NCI-H1694 treated with DMSO at 0.1 percent for 48 hours (cell line): ENCODE measurements around the gene PSMA8.
"Not testable (repeated sequence)": the region's sequence is repeated elsewhere in the genome, so short reads cannot be mapped to it uniquely, and the experiment has no call there.

Experiments
- DNase-seq: peaks from one replicate; lab custom pipeline; 2025; lab: John Stamatoyannopoulos, UW

The PSMA8 gene

DNA sequence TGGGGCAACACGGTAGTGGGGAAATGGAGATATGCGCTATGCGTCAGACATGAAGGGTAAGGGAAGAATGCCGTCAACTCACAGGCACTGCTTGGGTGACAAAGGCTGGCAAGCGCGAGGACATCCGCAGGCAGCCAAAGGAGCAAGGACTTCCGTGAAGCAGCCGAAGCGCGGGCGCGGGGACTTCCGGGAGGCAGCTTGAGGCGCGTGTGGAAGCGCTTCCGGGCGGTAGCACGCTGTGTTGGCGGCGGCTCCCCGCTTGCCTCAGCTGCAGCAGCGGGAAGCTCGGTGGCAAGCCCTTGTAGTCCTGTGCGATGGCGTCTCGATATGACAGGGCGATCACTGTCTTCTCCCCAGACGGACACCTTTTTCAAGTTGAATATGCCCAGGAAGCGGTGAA lies at the start of gene PSMA8:
Gene PSMA8 (plus strand): TSS at position 218 of the 400 bp plus-strand sequence. CDS start 97 bp downstream, at position 315.
- DNase-seq: no peak

DNA sequence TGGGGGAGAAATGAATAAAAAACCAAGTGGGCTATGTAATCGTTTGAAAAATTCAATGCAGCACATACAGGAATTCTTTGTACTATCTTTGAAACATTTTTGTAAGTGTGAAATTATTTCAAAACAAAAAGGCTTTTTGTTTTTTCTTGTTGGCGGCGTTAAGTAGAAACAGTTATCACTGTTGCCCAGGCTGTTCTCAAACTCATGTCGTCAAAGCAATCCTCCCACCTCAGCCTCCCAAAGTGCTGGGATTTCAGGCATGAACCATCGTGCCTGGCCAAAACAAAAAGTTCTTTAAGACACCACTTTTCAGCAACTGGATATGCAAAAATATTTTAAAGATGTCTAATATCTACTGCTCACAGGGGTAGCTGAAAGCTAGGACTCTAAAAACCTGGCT lies 48.6 kb upstream of the PSMA8 start:
- DNase-seq: no peak

DNA sequence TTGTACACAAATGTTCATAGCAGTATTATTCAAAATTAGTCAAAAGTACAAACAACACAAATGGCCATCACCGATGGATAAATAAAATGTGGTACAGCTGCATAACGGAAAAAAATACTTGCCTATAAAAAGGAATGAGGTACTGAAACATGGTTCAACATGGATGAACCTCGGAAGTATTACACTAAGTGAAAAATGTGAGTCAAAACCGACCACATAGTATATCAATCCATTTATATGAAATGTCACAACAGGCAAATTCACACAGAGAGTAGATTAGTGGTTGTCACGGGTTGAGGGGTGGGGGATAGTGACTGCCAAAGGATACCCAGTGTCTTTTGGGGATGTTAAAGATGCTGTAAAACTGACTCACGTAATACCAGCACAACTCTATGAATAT lies 46.7 kb upstream of the PSMA8 start:
- no peak for DNase-seq

DNA sequence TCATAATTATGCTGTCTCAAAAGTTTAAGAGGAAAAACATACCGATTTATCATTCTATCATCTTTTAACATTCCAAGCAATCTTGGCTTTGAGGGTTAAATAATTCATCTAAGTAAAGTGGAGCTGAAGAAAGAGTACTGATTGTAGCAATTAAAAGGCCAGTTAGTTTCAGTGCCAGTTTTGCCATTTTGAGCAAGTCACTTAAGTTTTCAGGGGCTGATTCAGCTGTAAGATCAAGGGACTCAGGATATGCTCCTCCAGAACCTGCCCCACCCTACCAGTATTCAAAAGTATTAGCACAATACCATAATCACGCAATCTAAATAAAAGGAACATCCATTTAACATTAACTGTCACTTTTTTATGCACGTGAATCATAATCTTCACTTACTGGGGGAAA lies 45.2 kb upstream of the PSMA8 start:
- DNase-seq: no peak

DNA sequence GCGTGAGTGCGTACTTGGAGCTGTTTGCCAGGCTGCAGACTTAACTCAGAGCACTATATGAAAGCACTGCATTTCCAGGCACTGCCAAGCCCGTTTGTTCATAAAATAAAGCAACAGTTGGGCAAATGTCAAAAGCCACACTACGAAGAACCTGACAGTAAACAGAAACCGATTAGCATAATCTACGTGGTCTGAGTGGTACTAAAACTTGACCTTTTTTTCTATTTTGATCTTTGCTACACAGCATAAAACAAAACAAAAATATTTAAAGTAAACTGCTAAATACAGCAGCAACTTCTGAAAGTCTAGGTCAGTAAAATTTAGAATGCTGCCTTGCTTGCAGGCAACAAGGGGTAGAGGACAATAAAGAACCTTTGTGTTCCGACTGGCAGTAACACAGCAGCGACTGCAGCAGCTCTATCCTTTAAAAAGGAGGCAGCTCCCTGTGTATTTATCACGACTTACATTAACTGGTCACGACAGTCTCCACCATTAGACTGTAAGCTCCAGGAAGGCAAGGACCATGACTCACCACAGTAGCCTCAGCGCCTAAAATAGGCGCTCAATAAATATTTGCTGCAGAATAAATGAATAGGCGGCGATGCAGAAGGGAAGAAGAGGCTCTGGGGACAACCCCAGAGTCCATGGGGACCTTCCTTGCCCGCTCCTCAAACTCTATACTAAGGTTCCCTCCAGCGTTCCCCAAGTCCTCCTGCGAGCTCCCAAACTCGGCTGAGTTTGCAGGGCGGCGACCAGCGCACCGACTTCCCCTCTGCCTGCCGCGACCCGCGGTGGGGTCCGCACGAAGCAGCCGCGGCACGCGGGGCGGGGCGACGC lies 44.2 kb upstream of the PSMA8 start:
- DNase-seq: no peak

DNA sequence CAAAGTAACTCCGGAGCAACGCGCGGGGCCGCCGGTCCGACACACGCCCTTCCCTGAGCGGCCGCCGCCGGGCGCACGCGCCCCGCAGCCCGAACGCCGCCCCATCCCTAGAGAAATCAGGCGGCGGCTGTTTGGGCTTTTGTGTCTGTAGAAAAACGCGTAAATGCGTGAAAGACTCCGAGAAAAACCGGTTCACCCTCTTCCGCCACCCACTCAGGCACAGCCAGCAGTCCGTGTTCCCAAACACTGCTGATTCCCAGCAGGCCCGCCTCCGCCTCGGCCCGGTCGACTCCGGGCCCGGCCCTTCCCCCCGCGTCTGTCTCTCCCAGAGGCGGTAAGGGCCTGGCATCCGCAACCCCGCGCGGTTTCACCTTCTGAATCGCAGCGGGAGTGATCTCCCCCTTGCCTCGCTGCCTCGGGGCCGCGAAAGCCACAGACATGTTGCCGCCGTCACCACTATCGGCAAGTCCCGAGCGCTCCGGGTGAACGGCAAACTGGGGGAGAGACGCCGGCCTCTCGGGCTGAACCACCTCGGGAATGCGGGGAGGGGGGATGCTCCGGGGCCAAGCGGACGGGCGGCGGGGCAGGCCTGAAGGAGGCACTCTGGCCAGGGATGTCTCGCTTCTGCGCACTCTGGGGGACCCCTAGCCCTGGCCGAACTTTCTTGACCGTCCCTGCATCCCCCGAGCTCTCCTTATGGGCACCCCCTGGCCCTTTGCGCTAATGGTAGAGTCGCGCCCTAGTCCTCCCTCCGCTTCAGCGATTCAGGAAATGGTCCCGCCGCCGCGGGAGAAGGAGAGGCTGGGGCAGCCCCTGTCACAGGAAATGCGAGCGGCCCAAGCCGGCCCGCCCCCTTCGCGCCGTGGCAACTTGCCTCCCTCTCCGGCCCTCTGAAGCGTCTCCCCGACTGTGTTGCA lies 43.3 kb upstream of the PSMA8 start, which contains the start of gene SS18:
Gene SS18 (minus strand): TSS at position 484 of the 917 bp plus-strand sequence. CDS start 44 bp downstream, at position 440.
- DNase-seq: peak; percentile 69

DNA sequence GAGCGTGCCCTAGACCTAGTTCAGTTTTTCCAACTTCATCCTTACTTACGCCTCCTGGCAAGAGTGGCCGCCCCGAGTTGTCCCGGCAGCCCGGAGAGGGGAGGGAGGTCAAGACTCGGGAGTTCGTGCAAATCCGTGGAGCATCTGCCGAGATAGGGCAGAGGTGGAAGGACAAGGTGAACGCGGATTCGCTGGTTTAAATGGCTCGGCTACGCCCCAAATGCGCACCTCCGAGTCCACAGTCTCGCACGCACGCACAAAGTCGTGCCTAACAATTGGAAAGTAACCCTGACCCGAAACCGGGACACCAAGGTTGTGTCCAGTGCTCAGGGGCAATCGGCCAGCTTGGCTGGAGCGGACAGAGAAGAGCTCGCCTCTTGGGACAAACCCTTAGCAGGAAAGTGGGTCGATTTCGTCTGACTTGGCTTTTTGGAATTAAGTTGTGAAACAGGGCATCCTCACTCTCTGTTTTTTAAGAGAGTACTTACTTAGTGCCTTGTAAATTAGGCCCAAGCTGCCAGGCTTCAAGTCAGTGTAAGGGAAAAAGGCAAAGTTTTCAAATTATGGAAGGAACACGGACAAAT lies 42.5 kb upstream of the PSMA8 start:
- no peak for DNase-seq

DNA sequence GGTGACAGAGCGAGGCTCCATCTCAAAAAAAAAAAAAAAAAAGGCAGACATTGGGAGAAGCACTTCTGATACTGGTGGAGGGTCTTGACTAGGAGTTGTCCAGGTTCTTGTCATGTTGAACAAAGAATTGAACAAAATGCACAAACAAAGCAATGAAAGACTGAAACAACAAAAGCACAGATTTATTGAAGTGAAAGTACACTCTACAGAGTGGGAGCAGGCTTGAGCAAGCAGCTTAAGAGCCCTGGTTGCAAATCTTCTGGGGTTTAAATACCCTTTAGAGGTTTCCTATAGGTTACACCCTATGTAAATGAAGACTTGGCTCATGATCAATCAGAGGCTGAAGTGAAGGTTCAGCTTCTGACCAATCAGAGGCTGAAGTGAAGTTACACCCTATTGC lies 36.8 kb upstream of the PSMA8 start:
- DNase-seq: no peak

DNA sequence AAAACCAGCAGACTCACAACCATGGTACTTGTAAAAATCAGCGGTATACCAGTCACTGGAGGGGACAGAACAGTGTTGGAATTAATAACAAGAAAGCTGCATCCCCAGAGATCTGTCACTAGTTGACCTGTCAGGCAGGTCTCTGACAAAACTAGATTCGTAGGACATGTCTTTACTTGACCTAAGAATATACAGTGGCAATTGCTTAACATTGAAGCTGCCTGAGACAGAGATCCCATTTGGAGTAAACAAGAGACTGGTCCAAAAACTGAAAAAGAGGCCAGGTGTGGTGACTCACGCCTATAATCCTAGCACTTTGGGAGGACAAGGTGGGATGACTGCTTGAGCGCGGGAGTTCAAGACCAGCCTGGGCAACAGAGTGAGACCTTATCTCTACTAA lies 36.1 kb upstream of the PSMA8 start:
- DNase-seq: no peak

DNA sequence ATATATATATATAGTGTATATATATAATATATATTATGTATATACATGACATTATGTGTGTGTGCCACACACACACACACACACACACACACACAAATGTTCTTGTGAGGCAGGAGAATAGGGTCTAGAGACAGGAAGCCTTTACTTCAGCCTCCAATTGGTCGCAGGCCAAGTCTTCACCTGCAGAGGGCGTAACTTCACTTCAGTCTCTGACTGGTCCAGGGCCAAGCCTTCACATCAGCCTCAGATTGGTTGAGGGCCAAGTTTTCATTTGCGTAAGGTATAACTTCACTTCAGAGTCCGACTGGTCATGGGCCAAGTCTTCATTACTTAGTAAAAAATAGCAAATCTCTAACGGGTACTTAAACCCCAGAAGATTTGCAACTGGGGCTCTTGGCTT lies 30.1 kb upstream of the PSMA8 start:
- no peak for DNase-seq

DNA sequence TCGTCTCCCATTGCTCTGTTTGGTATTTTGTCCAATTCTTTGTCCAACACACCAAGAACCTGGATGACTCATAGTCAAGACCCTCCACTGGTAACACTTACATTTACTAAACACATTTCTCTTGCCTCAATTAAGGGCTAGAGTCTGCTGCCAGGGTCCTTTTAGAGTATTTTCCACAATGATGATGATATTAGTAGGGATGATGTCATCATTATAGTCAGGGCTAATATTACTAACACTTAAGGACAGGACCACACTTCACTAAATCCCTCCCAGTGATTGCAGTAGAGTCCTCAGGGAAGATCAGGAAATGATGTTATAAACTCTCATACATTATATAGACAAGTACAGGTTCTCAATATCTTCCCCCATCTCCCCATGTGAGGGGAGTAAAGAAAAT lies 29.6 kb upstream of the PSMA8 start:
- no peak for DNase-seq

DNA sequence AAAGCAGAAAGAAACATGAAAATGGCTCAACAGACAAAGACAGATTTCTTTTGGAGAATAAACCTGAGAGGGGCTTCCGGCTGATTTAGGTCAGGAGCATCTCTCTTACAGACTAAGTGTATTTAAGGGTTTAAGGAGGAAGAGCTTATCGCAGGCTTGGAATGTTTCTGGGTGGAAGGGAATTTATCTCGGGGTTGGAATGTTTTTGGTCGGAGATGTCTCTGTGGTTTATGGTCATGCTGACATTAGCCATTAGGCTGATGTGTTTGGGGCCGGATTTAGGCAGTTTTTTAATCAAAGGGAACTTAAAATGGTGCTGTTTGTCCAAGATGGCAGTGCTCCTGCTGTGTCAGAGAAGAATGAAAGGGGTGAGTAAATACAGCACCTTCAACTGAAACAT lies 14.4 kb upstream of the PSMA8 start:
- DNase-seq: no peak

DNA sequence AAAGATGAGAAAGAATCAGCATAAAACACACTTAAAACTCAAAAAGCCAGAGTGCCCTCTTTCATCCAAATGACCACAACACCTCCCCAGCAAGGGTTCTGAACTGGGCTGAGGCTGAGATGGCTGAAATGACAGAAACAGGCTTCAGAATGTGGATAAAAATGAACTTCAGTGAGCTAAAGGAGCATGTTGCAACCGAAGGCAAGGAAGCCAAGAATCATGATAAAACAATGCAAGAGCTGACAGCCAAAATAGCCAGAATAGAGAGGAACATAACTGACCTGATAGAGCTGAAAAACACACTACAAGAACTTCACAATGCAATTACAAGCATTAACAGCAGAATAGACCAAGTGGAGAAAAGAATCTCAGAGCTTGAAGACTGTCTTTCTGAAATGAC lies 12.2 kb upstream of the PSMA8 start:
- no peak for DNase-seq

DNA sequence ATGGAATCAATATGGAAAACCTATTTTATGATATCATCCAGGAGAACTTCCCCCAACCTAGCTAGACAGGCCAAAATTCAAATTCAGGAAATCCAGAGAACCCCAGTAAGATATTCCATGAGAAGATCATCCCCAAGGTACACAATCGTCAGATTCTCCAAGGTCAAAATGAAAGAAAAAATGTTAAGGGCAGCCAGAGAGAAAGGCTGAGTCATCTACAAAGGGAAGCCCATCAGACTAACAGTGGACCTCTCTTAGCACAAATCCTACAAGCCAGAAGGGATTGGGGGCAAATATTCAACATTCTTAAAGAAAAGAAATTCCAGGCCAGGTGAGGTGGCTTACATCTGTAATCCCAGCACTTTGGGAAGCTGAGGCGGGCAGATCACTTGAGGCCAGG lies 11.7 kb upstream of the PSMA8 start:
- not testable (repeated sequence) for DNase-seq

DNA sequence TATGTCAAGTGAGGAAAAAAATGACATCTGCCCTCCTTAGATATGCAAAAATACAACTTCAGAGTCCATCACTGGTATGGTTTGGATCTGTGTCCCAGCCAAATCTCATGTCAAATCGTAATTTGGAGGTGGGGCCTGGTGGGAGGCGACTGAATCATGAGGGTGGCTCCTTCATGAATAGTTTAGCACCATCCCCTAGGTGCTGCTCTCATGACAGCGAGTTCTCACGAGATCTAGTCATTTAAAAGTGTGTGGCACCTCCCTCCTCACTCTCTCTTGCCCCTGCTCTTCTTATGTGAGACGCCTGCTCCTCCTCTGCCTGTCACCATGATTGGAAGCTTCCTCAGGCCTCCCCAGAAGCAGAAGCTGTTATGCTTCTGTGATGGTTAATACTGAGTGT lies 5.9 kb upstream of the PSMA8 start:
- DNase-seq: no peak

DNA sequence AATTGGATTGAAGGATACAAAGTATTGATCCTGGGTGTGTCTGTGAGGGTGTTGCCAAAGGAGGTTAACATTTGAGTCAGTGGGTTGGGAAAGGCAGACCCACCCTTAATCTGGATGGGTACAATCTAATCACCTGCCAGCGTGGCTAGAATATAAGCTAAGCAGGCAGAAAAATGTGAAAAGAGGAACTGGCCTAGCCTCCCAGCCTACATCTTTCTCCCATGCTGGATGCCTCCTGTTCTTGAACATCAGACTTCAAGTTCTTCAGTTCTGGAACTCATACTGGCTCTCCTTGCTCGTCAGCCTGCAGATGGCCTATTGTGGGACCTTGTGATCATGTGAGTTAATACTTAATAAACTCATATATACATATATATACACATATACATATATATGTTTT lies 5.5 kb upstream of the PSMA8 start:
- not testable (repeated sequence) for DNase-seq

DNA sequence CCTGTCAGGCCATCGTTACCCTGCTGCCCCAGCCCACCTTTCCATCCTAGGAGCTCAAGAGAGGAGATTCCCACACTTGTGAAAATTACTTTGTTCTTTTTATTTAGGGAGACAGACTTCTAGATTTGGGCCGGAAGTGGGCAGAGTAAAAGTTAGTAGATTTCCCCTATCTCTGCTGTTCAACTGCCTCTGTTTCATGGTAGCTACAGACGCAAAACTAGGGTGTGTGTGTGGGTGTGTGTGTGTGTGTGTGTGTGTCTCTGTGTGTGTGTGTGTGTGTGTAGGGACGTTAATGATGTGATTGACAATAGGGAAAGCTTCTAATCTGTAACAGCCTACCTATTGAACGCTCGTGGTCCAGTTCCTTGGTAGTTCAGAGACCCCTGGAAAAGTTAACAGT lies 438 bp downstream of the PSMA8 start:
- no peak for DNase-seq

DNA sequence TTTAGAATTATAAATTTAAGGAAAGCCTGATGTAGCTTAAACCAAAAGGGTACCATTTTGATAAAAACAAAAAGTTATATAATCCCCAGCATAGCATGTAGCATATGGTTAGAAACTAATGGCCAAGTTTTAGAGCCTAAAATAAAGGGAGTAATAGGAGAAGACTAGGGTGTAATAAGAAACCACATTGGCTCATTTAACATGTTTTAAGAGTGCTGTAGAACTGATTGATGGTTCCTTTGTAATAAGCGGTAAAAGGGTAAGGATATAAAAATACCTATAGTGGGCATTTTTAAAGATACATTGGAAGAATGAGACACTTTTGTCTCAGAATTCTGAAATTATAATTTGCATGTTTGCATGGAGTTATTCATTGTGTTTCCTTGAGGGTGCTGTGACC lies 1.9 kb downstream of the PSMA8 start:
- no peak for DNase-seq

DNA sequence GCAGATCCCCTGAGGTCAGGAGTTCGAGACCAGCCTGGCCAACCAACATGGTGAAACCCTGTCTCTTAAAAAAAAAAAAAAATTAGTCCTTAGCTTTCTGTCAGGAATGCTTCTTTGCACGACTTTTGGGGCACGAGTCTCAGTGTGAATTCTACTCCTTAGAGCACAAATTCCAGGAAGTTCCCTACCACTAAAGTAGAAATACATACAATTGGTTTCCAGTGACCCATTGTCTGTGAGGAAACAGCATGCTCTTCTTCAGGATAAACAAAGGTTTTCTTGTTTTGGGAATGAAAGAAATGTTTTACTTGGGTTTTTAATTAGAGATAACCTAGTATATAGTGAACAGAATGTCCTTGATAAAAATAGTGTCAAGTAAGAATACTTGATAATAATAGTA lies 23.7 kb downstream of the PSMA8 start:
- DNase-seq: no peak

DNA sequence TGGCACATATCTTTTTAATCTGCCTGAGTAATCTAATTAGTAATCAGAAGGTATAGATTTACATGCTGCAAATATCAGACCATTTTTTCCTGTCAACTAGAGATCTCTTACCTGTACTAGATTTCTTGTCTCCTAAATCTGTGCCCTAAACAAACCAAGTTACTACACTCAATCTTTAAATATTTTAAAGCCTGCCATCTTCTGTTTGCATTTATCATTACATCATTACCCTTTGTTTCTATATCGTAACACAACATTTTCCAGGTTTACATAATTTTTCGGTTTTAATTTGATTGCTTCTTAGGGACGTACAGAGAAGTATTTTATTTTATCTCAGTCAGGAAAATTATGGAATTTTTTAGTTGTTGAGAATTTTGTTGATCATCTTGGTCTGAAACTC lies 25.7 kb downstream of the PSMA8 start:
- DNase-seq: peak; percentile 5

DNA sequence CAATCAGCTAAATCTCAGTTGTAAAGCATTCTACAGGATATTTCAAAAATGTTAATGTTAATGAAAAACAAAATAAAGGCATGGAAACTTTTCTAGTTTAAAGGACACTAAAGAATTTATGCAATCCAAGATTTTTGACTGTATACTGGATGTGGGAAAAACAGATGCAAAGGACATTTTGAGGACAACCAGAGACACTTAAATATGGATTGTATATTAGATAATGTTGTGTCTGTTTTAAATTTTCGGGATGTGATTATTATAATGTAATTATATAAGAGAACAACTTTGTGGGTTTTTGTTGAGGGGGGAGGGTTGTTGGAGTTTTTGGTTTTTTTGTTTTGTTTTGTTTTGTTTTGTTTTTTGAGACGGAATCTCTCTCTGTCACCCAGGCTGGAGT lies 30.9 kb downstream of the PSMA8 start:
- DNase-seq: no peak

DNA sequence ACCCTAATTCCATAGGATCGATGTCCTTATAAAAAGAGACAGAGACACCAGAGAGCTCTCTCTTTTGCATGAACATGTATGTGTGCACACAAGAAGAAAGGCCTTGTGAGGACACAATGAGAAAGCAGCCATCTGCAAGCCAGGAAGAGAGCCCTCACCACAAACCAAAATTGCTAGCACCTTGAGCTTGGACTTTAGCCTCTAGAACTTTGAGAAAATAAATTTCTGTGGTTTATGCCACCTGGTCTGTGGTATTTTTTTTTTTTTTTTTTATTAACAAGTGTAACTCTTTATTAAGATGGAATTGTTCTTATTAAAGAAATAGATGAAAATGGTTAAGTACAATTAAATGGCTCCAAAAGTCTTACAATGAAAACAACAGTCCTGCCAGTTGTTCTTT lies 33.9 kb downstream of the PSMA8 start:
- not testable (repeated sequence) for DNase-seq

DNA sequence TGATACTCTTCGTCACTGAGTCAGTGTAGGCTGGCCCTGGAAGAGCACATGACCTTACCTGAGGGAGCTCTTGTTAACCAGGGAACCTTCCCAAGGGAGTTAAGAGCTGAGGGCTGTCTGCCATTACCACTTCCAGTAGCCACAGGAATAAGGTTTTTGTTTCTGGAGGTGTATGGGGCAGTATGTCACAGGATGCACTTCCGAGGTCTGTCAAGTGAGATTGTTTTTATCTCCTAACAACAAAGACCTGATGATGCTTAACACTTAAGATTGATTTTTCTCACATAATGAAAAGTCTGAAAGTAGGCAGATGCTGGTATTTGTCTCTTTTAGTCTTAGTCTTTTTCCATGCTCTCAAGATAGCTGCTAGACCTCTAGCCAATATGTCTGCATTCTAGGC lies 41.8 kb downstream of the PSMA8 start:
- DNase-seq: no peak
